ENCODE measurements around the gene ULBP3.

The ULBP3 gene

DNA sequence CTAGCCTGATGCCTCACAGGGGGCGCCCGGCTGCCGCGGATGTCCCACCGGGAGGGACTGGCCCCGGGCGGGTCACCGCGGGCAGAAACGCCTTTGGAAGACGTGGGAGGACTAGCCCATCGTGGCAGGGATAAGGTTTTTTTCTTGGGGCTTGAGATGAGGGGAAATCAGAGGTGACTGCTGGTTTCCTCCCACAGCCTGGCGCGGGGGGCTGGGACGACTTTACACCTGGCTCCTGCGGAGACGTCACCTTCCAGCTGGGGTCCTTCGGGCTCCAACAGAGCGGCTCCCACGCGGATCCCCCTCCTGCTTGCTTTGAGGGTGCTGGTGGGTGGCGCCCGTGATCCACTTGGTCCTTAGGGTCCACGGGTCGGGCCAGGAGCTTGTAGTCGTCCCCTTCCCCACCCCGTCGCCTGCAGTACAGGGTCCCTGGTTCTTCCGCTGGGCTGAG lies 11.4 kb downstream of the ULBP3 start:
- H3K9me2 ChIP-seq (replicated peaks; ENCODE audit: control insufficient read depth, low read length) = no peaks in the 10 kb centered on the region
- no peak overlapping the region for H3K4me2 ChIP-seq (ENCODE audit: low read length)
- no peak for TF ChIP-seq EZH2phosphoT487 (IDR thresholded peaks at IDR 0.05; ENCODE audit: borderline replicate concordance, low read length)
- TF ChIP-seq, protein P1, sequence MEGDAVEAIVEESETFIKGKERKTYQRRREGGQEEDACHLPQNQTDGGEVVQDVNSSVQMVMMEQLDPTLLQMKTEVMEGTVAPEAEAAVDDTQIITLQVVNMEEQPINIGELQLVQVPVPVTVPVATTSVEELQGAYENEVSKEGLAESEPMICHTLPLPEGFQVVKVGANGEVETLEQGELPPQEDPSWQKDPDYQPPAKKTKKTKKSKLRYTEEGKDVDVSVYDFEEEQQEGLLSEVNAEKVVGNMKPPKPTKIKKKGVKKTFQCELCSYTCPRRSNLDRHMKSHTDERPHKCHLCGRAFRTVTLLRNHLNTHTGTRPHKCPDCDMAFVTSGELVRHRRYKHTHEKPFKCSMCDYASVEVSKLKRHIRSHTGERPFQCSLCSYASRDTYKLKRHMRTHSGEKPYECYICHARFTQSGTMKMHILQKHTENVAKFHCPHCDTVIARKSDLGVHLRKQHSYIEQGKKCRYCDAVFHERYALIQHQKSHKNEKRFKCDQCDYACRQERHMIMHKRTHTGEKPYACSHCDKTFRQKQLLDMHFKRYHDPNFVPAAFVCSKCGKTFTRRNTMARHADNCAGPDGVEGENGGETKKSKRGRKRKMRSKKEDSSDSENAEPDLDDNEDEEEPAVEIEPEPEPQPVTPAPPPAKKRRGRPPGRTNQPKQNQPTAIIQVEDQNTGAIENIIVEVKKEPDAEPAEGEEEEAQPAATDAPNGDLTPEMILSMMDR (IDR thresholded peaks at IDR 0.05; ENCODE audit: low read depth, low read length, poor library complexity, severe bottlenecking) = no peak
- H3K36me3 ChIP-seq (ENCODE audit: control insufficient read depth, low read length) = no peaks in the 10 kb centered on the region
- no peak overlapping the region for H3K4me3 ChIP-seq (ENCODE audit: low read length)
- no peaks in the 10 kb centered on the region for H3K79me2 ChIP-seq (ENCODE audit: control insufficient read depth, low read length)
- H3K27ac ChIP-seq (ENCODE audit: low read depth, low read length) = no peak overlapping the region
- peaks cover 13% of the 10 kb centered on the region; the same call in 1 of the 2 replicates for H3K27me3 ChIP-seq (ENCODE audit: control insufficient read depth, low read length)
- no peaks in the 10 kb centered on the region for H3K9me3 ChIP-seq (ENCODE audit: control insufficient read depth, insufficient read depth, low read length)
- no peaks in the 10 kb centered on the region for H4K20me1 ChIP-seq (ENCODE audit: control insufficient read depth, insufficient read depth, low read depth, low read length)
- H3K4me1 ChIP-seq (ENCODE audit: control insufficient read depth, low read length) = peaks cover 10% of the 10 kb centered on the region
- no peaks in the 10 kb centered on the region for H3F3A ChIP-seq (ENCODE audit: control insufficient read depth, insufficient read depth)

DNA sequence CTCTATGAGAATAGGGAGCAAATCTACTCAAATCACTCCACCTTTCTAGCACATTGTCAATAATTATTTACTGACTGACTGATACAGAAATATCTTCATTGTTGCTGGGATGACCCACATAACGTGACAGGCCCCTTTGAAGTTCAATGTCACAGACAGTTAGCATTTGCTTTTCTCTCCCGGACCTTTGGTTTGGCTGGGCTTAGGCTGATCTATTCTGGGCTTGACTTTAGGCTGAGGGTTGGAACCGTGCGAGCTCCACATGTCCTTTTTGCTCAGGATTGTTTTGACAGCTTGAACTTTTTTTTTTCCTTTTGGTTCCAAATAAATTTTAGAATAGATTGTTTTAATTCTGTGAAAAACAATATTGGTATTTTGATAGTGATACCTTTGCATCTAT lies 12.0 kb downstream of the ULBP3 start:
- H3F3A ChIP-seq (ENCODE audit: control insufficient read depth, insufficient read depth) = no peaks in the 10 kb centered on the region
- H3K27me3 ChIP-seq (ENCODE audit: control insufficient read depth, low read length) = peaks cover 16% of the 10 kb centered on the region; the same call in 1 of the 2 replicates

DNA sequence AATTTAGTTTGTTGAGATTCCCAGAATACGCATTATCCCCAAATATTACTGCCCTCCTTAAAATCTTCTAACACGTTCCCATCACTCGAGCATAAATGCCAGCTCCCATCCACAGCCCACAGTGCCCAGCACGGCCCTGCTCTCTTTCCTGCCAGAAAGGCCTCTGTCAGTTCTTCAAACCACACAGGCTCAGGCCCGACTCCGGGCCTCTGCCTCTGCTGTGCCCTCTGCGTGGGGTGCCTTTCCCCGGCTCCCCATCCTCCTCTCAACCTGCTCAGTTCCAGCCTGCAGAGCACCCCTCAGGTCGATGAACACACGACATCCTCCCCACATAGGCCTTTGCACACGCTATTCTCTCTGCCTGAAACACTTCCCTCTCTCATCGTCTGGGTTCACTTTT lies 12.8 kb downstream of the ULBP3 start:
- Histone ChIP-seq H3K4me1 (ENCODE audit: control insufficient read depth, low read length) (peaks cover 10% of the 10 kb centered on the region), H3K4me3 (ENCODE audit: low read length) (no peak overlapping the region), H4K20me1 (ENCODE audit: control insufficient read depth, insufficient read depth, low read depth, low read length) (no peaks in the 10 kb centered on the region), H3F3A (ENCODE audit: control insufficient read depth, insufficient read depth) (no peaks in the 10 kb centered on the region), H3K4me2 (ENCODE audit: low read length) (no peak overlapping the region), H3K9me3 (ENCODE audit: control insufficient read depth, insufficient read depth, low read length) (no peaks in the 10 kb centered on the region), H3K9me2 (replicated peaks; ENCODE audit: control insufficient read depth, low read length) (no peaks in the 10 kb centered on the region), H3K27me3 (ENCODE audit: control insufficient read depth, low read length) (peaks cover 16% of the 10 kb centered on the region; the same call in 1 of the 2 replicates), H3K27ac (ENCODE audit: low read depth, low read length) (no peak overlapping the region), H3K36me3 (ENCODE audit: control insufficient read depth, low read length) (no peaks in the 10 kb centered on the region), H3K79me2 (ENCODE audit: control insufficient read depth, low read length) (no peaks in the 10 kb centered on the region)
- TF ChIP-seq, protein P1 (IDR thresholded peaks at IDR 0.05; ENCODE audit: low read depth, low read length, poor library complexity, severe bottlenecking) = no peak
- no peak for TF ChIP-seq EZH2phosphoT487 (IDR thresholded peaks at IDR 0.05; ENCODE audit: borderline replicate concordance, low read length)

More for the DNA sequence above, 12.0 kb downstream of the ULBP3 start:
- H4K20me1 ChIP-seq (ENCODE audit: control insufficient read depth, insufficient read depth, low read depth, low read length) = no peaks in the 10 kb centered on the region
- H3K36me3 ChIP-seq (ENCODE audit: control insufficient read depth, low read length) = no peaks in the 10 kb centered on the region
- peaks cover 10% of the 10 kb centered on the region for H3K4me1 ChIP-seq (ENCODE audit: control insufficient read depth, low read length)
- H3K4me2 ChIP-seq (ENCODE audit: low read length) = no peak overlapping the region
- H3K79me2 ChIP-seq (ENCODE audit: control insufficient read depth, low read length) = no peaks in the 10 kb centered on the region
- TF ChIP-seq EZH2phosphoT487 (IDR thresholded peaks at IDR 0.05; ENCODE audit: borderline replicate concordance, low read length) = no peak
- TF ChIP-seq, protein P1 (IDR thresholded peaks at IDR 0.05; ENCODE audit: low read depth, low read length, poor library complexity, severe bottlenecking) = no peak
- no peak overlapping the region for H3K27ac ChIP-seq (ENCODE audit: low read depth, low read length)
- no peaks in the 10 kb centered on the region for H3K9me2 ChIP-seq (replicated peaks; ENCODE audit: control insufficient read depth, low read length)
- H3K9me3 ChIP-seq (ENCODE audit: control insufficient read depth, insufficient read depth, low read length) = no peaks in the 10 kb centered on the region
- H3K4me3 ChIP-seq (ENCODE audit: low read length) = no peak overlapping the region
